C4-2B (cell line): Measurements from ENCODE around the gene PTPN18.
"Not testable (repeated sequence)": the region's sequence is repeated elsewhere in the genome, so short reads cannot be mapped to it uniquely, and the experiment has no call there.

ENCODE experiments used
- H3K27ac ChIP-seq: fragments of 450-650 bp; 2 replicates; pipeline ENCODE4 v1.5.1; 2017
- ZFX ChIP-seq: fragments of 450-650 bp; IDR thresholded peaks from 2 replicates; pipeline ENCODE4 v1.6.1; 2017
- TF ChIP-seq, protein P1 (sequence below): fragments of 450-650 bp; conservative IDR thresholded peaks from 2 replicates; pipeline ENCODE4 v1.5.1; 2017; ENCODE audit warnings: mild to moderate bottlenecking

Gene PTPN18

DNA sequence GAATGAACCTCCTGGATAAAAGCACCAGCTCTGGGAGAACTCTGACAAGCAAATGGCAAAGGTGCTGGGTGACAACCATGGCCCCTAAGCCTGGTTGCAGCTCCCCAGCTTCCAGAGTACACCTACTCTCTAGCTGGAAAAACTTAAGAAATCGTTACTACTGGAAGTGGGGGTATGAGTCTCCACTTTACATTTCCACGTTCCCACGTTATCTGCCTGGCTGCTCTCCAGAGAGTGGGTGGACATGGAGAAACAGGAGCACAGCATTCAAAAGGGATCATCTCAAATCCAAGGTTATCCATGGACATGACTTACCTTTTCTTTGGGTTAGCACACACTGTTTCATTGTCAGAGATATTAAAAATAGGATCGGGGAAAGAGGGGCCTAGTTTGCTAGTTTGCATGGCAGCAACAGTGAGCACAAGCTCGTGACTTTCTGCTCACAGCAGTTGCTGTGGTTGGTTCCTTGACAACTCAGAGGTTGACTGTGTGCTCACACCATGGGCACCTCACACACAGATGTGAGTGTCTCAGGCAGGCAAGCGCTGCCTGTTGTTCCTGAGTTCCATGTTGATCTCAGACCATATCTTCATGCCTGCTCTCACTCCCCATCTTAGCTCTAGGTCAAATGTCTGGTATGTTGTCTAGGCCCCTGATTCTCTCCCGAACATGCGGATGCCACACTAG, 32.5 kb downstream of the PTPN18 start:
- TF ChIP-seq ZFX = no peak
- TF ChIP-seq, protein P1, sequence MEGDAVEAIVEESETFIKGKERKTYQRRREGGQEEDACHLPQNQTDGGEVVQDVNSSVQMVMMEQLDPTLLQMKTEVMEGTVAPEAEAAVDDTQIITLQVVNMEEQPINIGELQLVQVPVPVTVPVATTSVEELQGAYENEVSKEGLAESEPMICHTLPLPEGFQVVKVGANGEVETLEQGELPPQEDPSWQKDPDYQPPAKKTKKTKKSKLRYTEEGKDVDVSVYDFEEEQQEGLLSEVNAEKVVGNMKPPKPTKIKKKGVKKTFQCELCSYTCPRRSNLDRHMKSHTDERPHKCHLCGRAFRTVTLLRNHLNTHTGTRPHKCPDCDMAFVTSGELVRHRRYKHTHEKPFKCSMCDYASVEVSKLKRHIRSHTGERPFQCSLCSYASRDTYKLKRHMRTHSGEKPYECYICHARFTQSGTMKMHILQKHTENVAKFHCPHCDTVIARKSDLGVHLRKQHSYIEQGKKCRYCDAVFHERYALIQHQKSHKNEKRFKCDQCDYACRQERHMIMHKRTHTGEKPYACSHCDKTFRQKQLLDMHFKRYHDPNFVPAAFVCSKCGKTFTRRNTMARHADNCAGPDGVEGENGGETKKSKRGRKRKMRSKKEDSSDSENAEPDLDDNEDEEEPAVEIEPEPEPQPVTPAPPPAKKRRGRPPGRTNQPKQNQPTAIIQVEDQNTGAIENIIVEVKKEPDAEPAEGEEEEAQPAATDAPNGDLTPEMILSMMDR = no peak
- H3K27ac ChIP-seq = no peak overlapping the region

- TF ChIP-seq, protein P1 = no peak
- no peak for TF ChIP-seq ZFX
- peak overlapping the region; percentile 80; the same call in 1 of the 2 replicates for H3K27ac ChIP-seq
Observed at GRCh38 chr2:130389358-130389757, 33.5 kb downstream of the PTPN18 start.

DNA sequence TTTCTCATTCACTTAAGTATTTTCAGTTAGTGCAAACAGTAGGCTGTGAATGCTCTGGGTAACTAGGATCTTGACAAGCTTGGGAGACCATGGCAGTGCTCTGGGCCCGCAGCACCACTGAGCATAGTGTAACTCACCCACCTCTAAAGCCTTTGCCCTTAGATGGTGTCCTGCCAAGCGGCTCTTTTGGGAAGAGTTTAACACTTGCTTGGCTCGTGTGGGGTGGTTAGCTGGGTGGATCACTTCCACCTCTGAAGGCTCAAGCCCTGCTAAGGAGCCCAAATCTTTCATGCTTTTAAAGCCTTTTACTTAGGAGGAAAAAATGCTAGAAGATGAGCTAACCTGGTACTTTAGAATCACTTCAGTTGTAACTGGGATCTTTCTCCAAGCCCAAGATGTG, 33.9 kb downstream of the PTPN18 start:
- H3K27ac ChIP-seq = peak overlapping the region; percentile 80
- TF ChIP-seq ZFX = no peak

GRCh38 chr2:130390460-130391057, 34.7 kb downstream of the PTPN18 start:
- TF ChIP-seq, protein P1 = no peak
- TF ChIP-seq ZFX = no peak
- peak overlapping the region; percentile 80 for H3K27ac ChIP-seq

DNA sequence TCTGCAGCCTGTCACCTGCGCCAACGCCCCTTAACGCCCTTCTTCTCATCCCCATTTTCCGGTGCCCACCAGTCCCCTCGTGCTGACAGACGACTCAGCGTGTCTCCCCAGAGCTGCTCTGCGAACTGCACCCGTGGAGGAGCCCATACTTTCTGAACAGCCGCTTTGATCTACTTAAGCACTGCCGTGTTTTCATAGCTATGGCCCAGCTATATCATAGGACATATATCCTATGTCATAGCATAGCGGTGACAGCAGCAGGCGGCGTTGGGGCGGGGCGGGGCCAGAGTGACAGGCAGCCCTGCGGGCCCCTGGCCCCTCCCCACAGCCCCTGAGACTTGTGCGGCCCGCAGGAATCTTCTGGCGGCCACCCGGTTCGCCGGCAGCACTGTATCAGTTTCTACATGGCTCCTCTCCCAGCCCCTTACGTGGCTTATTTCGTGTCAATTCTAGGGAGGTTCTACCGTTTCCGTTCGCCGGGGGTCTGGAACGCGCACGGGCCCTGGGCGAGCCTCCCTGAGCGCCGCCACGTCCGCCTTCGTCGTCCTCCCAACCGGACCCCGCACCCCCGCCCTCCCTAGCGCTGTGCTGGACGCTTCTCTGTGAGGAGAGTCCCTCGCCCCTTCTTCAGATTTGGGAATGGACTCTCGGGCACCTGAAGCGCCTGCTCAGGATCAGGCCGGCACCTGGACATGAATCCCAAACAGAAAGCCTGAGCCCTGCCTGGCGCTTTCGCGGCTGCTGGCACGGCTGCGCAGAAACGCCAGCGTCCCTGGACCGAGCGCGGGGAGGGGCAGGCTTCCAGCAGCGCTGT, 35.4 kb downstream of the PTPN18 start:
- peak overlapping the region; percentile 80 for H3K27ac ChIP-seq
- peak; percentile 37; the same call in 1 of the 2 replicates for TF ChIP-seq ZFX
- TF ChIP-seq, protein P1 = no peak

DNA sequence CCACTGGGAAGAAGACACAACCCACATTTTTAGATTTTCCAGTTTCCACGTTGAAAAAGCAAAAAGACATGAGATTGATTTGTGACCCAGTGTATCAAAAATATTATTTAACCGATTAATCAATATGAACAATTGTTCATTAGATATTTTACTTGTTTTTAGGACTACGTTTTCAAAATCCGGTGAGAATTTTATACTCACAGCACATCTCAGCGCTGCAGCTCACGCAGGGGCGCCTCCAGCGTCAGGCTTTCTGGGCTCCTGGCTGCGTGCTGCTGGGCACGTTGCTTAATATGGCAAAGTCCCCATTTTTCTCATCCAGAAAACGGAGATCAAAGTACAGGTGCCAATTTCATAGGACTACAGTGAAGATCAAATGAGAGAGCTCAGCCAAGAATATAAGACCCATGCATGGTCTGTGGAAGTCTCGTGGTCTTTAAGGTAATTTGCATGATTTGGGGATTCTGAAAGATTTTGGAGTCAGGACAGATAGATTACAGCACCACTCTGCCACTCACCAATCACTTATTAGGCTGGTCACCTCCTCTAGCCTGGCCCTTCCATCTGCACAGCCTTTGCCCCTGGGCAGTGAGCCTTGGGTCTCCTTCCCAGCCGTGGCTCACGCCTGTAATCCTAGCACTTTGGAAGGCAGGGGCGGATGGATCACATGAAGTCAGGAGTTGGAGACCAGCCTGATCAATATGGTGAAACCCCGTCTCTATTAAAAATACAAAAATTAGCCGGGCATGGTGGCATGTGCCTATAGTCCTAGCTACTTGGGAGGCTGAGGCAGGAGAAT, 36.2 kb downstream of the PTPN18 start:
- peak overlapping the region; percentile 80 for H3K27ac ChIP-seq
- no peak for TF ChIP-seq ZFX
- TF ChIP-seq, protein P1 = no peak; the same call in 1 of the 2 replicates

DNA sequence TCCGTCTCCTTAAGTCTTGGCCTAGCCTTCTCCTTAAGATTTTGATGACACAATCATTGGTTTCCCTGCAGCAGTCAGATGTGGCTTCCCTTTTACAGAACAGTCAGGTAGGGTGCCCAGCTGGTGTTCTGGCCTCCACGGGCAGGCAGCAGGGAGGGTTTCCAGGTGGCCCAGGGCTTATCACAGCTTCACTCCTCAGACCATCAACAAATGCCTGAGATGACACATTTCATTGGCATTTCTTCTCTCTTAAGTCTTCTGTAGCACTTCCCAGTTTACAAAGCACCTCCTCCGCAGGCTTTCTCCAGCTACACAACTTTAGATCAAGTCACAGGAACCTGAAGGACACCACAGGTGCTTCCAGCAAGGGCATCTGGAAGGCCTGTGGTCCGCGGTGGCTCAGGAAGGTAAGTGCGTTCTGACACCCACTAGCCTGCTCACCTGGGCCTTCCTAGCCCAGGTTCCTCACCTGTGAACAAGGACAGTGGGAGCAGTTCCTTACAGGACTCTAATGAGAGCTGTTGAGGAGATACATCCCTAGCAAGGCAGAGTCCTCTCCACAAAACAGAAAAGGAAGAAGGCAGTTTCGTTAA, 37.6 kb downstream of the PTPN18 start:
- TF ChIP-seq, protein P1 = no peak
- TF ChIP-seq ZFX = no peak
- H3K27ac ChIP-seq = no peak overlapping the region

GRCh38 chr2:130406280-130406679, 50.4 kb downstream of the PTPN18 start:
- not testable (repeated sequence) for H3K27ac ChIP-seq

DNA sequence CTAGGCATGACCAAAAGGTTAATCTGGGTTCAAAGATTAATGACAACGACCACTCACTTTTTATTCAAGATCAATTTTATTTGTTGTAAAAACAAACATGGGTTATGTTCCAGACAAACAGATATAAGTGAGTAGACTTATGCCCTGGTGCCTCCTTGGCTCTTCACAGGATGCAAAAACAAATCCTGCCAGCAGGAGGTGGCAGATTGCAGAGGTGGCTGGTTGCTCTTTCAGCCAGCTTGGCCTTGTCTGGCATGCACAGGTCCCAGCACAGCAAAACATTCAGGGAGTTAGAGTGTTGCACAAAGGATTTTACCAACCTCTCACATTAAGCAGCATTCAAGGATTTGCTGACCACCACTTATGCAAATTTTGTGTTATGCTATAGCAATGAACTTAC, 60.8 kb downstream of the PTPN18 start:
- H3K27ac ChIP-seq = not testable (repeated sequence)

DNA sequence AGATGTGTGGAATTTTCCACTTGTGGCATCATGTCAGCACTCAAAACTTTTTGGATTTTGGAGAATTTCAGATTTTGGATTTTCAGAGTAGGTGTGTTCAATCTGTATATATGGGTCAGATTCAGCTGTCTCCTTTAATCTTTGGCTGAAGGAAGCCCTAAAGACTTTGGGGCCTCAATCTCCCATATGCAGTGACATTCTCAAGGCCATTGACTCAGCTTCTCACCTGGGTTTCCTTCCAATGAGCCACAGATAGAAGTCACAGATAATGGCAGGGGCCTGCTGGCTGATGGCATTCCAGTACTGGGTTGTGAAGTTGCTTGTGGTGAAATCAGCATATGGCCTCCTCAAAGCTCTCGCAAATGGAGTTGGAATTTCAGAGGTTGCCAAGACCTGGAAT, 63.0 kb downstream of the PTPN18 start:
- not testable (repeated sequence) for H3K27ac ChIP-seq
